Body of pancreas (tissue), 4 donors: ENCODE measurements around the gene NCOA1.

Source experiments
- POLR2A ChIP-seq, 3 donors: fragments of 450-650 bp; IDR thresholded peaks; one replicate each; pipeline ENCODE4 v1.6.1; 2016; ENCODE audit warnings: antibody characterized with exemption in 3 of 3, mild to moderate bottlenecking in 2 of 3
- TF ChIP-seq, protein P1 (sequence below), 7 experiments: fragments of 450-650 bp in 4 of 7; fragments of 200-600 bp in 3 of 7; sonication (generic) in 3 of 7; IDR thresholded peaks; one replicate each; pipeline ENCODE4 v1.5.1; 2016 to 2019; ENCODE audit warnings: antibody characterized with exemption in 7 of 7

- TF ChIP-seq, protein P1, sequence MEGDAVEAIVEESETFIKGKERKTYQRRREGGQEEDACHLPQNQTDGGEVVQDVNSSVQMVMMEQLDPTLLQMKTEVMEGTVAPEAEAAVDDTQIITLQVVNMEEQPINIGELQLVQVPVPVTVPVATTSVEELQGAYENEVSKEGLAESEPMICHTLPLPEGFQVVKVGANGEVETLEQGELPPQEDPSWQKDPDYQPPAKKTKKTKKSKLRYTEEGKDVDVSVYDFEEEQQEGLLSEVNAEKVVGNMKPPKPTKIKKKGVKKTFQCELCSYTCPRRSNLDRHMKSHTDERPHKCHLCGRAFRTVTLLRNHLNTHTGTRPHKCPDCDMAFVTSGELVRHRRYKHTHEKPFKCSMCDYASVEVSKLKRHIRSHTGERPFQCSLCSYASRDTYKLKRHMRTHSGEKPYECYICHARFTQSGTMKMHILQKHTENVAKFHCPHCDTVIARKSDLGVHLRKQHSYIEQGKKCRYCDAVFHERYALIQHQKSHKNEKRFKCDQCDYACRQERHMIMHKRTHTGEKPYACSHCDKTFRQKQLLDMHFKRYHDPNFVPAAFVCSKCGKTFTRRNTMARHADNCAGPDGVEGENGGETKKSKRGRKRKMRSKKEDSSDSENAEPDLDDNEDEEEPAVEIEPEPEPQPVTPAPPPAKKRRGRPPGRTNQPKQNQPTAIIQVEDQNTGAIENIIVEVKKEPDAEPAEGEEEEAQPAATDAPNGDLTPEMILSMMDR (IDR thresholded peaks at IDR 0.05), result no peak
- TF ChIP-seq POLR2A (IDR thresholded peaks at IDR 0.05), result no peak
Observed at GRCh38 chr2:24448797-24449196, 42.3 kb upstream of the NCOA1 start.
